ENCODE measurements around the gene UBXN4.

- TF ChIP-seq CTCF (IDR thresholded peaks at IDR 0.05) (no peak), POLR2AphosphoS5 (IDR thresholded peaks at IDR 0.05) (no peak), POLR2A (IDR thresholded peaks at IDR 0.05; ENCODE audit: low read depth) (no peak)
Observed at GRCh38 chr2:135698838-135699237, 42.8 kb upstream of the UBXN4 start.
